SK-N-MC (cell line): ENCODE measurements around the gene SEC16B.

Experiments
- DNase-seq: peaks from one replicate; pipeline ENCODE4 v3.0.0-alpha.2; 2011; ENCODE audit warnings: low read depth, low spot score
- H3K27ac ChIP-seq: fragments of 200-600 bp; sonication (generic); 2 replicates; pipeline ENCODE4 v1.5.1; 2016; ENCODE audit warnings: mixed run types
- H3K36me3 ChIP-seq: fragments of 200-600 bp; sonication (generic); 2 replicates; pipeline ENCODE4 v1.6.1; 2017; ENCODE audit warnings: antibody characterized with exemption, low read length, mixed read lengths; ENCODE audit not compliant: insufficient read depth
- H3K4me3 ChIP-seq: fragments of 200-600 bp; sonication (generic); 2 replicates; pipeline ENCODE4 v1.5.1; 2016
- H3K9ac ChIP-seq: fragments of 200-600 bp; sonication (generic); 2 replicates; pipeline ENCODE4 v1.8.0; 2017; ENCODE audit warnings: mixed run types, mixed read lengths; ENCODE audit not compliant: insufficient read length
- H3K9me3 ChIP-seq: fragments of 200-600 bp; sonication (generic); 2 replicates; pipeline ENCODE4 v1.6.1; 2017; ENCODE audit warnings: low read depth, mild to moderate bottlenecking, antibody characterized with exemption, low read length, moderate library complexity, mixed read lengths
- EZH2 ChIP-seq: fragments of 200-600 bp; sonication (generic); IDR thresholded peaks from one replicate; pipeline ENCODE4 v1.6.1; 2017; ENCODE audit warnings: antibody characterized with exemption
- FOXP2 ChIP-seq: optimal IDR thresholded peaks from 2 replicates; pipeline ENCODE3; 2011; ENCODE audit warnings: mild to moderate bottlenecking, moderate library complexity; ENCODE audit not compliant: insufficient read depth; ENCODE audit errors: extremely low read length, control extremely low read depth
- POLR2AphosphoS5 ChIP-seq: IDR thresholded peaks from 2 replicates; pipeline ENCODE4 v1.6.1; 2012; ENCODE audit warnings: mild to moderate bottlenecking, low read depth, low read length, borderline replicate concordance

Gene SEC16B

GRCh38 chr1:177912991-177913390 lies 56.9 kb downstream of the SEC16B start:
- Histone ChIP-seq H3K27ac (no peak overlapping the region), H3K9ac (no peak overlapping the region), H3K36me3 (no peaks in the 10 kb centered on the region), H3K4me3 (no peak overlapping the region), H3K9me3 (no peaks in the 10 kb centered on the region)
- TF ChIP-seq FOXP2 (no peak), POLR2AphosphoS5 (no peak), EZH2 (no peak)
- no peak for DNase-seq

- H3K4me3 ChIP-seq = no peak overlapping the region
- no peak for DNase-seq
- no peaks in the 10 kb centered on the region for H3K36me3 ChIP-seq
- no peaks in the 10 kb centered on the region for H3K9me3 ChIP-seq
- TF ChIP-seq POLR2AphosphoS5 (no peak), FOXP2 (no peak), EZH2 (no peak)
- no peak overlapping the region for H3K27ac ChIP-seq
- H3K9ac ChIP-seq = no peak overlapping the region
These were observed 60.4 kb downstream of the SEC16B start for GRCh38 chr1:177909416-177909815.

- no peaks in the 10 kb centered on the region for H3K36me3 ChIP-seq
- no peaks in the 10 kb centered on the region for H3K9me3 ChIP-seq
- no peak overlapping the region for H3K4me3 ChIP-seq
These were observed 62.9 kb downstream of the SEC16B start for GRCh38 chr1:177907000-177907399.

GRCh38 chr1:177905686-177906085 lies 64.2 kb downstream of the SEC16B start:
- Histone ChIP-seq H3K4me3 (no peak overlapping the region), H3K27ac (no peak overlapping the region), H3K9ac (no peak overlapping the region), H3K9me3 (no peaks in the 10 kb centered on the region), H3K36me3 (no peaks in the 10 kb centered on the region)
- TF ChIP-seq FOXP2 (no peak), POLR2AphosphoS5 (no peak), EZH2 (no peak)
- no peak for DNase-seq

More at GRCh38 chr1:177907000-177907399, 62.9 kb downstream of the SEC16B start:
- H3K9ac ChIP-seq = no peak overlapping the region
- H3K27ac ChIP-seq = no peak overlapping the region
- TF ChIP-seq EZH2 (no peak), FOXP2 (no peak), POLR2AphosphoS5 (no peak)
- DNase-seq = no peak

GRCh38 chr1:177902266-177902665 lies 67.6 kb downstream of the SEC16B start:
- DNase-seq = no peak
- no peak overlapping the region for H3K4me3 ChIP-seq
- H3K36me3 ChIP-seq = no peaks in the 10 kb centered on the region
- no peak overlapping the region for H3K9ac ChIP-seq
- no peak overlapping the region for H3K27ac ChIP-seq
- no peak for TF ChIP-seq EZH2
- no peak for TF ChIP-seq POLR2AphosphoS5
- TF ChIP-seq FOXP2 = no peak
- H3K9me3 ChIP-seq = no peaks in the 10 kb centered on the region

- Histone ChIP-seq H3K9ac (no peak overlapping the region), H3K36me3 (no peaks in the 10 kb centered on the region), H3K9me3 (no peaks in the 10 kb centered on the region), H3K27ac (no peak overlapping the region), H3K4me3 (no peak overlapping the region)
- no peak for DNase-seq
- TF ChIP-seq EZH2 = no peak
- TF ChIP-seq FOXP2 = no peak
- no peak for TF ChIP-seq POLR2AphosphoS5
These were observed 71.7 kb downstream of the SEC16B start for GRCh38 chr1:177897998-177898654.

GRCh38 chr1:177897281-177897997 lies 72.4 kb downstream of the SEC16B start:
- Histone ChIP-seq H3K27ac (no peak overlapping the region), H3K36me3 (no peaks in the 10 kb centered on the region), H3K9me3 (no peaks in the 10 kb centered on the region), H3K9ac (no peak overlapping the region), H3K4me3 (no peak overlapping the region)
- TF ChIP-seq EZH2 (no peak), FOXP2 (no peak), POLR2AphosphoS5 (no peak)
- no peak for DNase-seq
